ENCODE measurements around the gene UGT1A10. TPM values are rescaled to one million over a fixed set of nuclear protein-coding genes. Genes with fewer than 3 reads are reported as not detected.

The UGT1A10 gene
- total and polyA plus RNA-seq, 2 of the 13 experiments (the other 11 are each of a cell fraction or from before 2014, with no cell fraction given), result not detected

DNA sequence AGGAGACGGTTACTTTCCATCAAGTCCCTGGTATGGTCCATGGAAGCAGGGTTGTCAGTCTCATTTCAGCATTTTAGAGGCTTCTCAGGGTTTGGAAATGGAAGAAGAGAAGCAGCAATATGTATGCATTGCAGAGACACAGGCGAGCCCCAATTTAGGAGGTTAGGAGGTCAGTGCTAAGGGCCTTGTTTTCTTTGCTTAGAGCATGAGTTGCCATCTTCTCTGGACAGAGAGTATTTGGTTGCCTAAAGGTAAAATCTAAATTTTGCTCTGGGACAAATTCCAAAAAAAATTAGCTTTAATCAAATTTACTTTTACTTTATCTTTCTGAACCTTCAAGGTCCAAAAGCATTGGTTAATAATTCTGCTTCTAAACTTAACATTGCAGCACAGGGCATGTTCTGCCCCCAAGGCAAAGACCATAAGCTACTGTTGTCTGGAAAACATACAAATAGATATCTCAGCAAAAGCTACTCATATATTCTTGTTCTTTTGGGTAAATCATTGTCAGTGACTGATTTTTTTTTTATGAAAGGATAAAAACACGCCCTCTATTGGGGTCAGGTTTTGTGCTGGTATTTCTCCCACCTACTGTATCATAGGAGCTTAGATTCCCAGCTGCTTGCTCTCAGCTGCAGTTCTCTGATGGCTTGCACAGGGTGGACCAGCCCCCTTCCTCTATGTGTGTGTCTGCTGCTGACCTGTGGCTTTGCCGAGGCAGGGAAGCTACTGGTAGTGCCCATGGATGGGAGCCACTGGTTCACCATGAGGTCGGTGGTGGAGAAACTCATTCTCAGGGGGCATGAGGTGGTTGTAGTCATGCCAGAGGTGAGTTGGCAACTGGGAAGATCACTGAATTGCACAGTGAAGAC is 35.3 kb downstream of the UGT1A10 start, which contains the start of gene UGT1A9 (continued):
- TF ChIP-seq, protein P1, sequence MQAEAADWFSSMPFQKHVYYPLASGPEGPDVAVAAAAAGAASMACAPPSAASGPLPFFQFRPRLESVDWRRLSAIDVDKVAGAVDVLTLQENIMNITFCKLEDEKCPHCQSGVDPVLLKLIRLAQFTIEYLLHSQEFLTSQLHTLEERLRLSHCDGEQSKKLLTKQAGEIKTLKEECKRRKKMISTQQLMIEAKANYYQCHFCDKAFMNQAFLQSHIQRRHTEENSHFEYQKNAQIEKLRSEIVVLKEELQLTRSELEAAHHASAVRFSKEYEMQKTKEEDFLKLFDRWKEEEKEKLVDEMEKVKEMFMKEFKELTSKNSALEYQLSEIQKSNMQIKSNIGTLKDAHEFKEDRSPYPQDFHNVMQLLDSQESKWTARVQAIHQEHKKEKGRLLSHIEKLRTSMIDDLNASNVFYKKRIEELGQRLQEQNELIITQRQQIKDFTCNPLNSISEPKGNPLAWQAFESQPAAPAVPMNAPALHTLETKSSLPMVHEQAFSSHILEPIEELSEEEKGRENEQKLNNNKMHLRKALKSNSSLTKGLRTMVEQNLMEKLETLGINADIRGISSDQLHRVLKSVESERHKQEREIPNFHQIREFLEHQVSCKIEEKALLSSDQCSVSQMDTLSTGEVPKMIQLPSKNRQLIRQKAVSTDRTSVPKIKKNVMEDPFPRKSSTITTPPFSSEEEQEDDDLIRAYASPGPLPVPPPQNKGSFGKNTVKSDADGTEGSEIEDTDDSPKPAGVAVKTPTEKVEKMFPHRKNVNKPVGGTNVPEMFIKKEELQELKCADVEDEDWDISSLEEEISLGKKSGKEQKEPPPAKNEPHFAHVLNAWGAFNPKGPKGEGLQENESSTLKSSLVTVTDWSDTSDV (CRISPR knock-in tag; IDR thresholded peaks at IDR 0.05), result no peak
- TF ChIP-seq GATAD1 (CRISPR knock-in tag; IDR thresholded peaks at IDR 0.05), result no peak
- TF ChIP-seq ADNP (CRISPR knock-in tag; IDR thresholded peaks at IDR 0.05), result no peak
- TF ChIP-seq SALL1 (CRISPR knock-in tag; IDR thresholded peaks at IDR 0.05), result no peak
- TF ChIP-seq ZFYVE20 (CRISPR knock-in tag; IDR thresholded peaks at IDR 0.05; ENCODE audit: borderline replicate concordance, low read depth), result no peak
- no peak for TF ChIP-seq ZBTB14 (CRISPR knock-in tag; IDR thresholded peaks at IDR 0.05)
- TF ChIP-seq, protein P2, sequence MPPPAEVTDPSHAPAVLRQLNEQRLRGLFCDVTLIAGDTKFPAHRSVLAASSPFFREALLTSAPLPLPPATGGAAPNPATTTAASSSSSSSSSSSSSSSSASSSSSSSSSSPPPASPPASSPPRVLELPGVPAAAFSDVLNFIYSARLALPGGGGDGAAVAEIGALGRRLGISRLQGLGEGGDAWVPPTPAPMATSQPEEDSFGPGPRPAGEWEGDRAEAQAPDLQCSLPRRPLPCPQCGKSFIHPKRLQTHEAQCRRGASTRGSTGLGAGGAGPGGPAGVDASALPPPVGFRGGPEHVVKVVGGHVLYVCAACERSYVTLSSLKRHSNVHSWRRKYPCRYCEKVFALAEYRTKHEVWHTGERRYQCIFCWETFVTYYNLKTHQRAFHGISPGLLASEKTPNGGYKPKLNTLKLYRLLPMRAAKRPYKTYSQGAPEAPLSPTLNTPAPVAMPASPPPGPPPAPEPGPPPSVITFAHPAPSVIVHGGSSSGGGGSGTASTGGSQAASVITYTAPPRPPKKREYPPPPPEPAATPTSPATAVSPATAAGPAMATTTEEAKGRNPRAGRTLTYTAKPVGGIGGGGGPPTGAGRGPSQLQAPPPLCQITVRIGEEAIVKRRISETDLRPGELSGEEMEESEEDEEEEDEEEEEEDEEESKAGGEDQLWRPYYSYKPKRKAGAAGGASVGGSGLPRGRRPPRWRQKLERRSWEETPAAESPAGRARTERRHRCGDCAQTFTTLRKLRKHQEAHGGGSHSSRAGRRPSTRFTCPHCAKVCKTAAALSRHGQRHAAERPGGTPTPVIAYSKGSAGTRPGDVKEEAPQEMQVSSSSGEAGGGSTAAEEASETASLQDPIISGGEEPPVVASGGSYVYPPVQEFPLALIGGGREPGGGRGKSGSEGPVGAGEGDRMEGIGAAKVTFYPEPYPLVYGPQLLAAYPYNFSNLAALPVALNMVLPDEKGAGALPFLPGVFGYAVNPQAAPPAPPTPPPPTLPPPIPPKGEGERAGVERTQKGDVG (CRISPR knock-in tag; IDR thresholded peaks at IDR 0.05; ENCODE audit: borderline replicate concordance), result no peak
- no peak for TF ChIP-seq STAT5B (CRISPR knock-in tag; IDR thresholded peaks at IDR 0.05)
